Mucosa of descending colon (tissue), 3 donors: ENCODE results near the gene PRDX6. TPM values are rescaled to one million over a fixed set of nuclear protein-coding genes. Genes with fewer than 3 reads are reported as not detected.
A peak's percentile ranks its signal among the peaks of the same experiment; 100 is the strongest.

ENCODE experiments used
- ATAC-seq: fragments of 200-7000 bp; cut with Tn5 transposase; one replicate; pipeline ENCODE4 v1.9.1; 2020; ENCODE audit warnings: mild to moderate bottlenecking, moderate library complexity
- DNase-seq, 3 donors: peaks; one replicate each; pipeline ENCODE4 v3.0.0-alpha.2; 2020
- H3K36me3 ChIP-seq: fragments of 200-600 bp; one replicate; pipeline ENCODE4 v1.8.0; 2021; ENCODE audit warnings: low read depth, mild to moderate bottlenecking
- H3K4me1 ChIP-seq: fragments of 200-600 bp; one replicate; pipeline ENCODE4 v1.8.0; 2021; ENCODE audit warnings: low read depth, mild to moderate bottlenecking
- H3K4me3 ChIP-seq: fragments of 200-600 bp; one replicate; pipeline ENCODE4 v1.8.0; 2021; ENCODE audit warnings: mild to moderate bottlenecking
- H3K9me3 ChIP-seq: fragments of 200-600 bp; one replicate; pipeline ENCODE4 v1.8.0; 2021; ENCODE audit warnings: mild to moderate bottlenecking
- intact Hi-C, 2 donors: fragments of 100-400 bp; cut with DNase I in 1 of 2; cut with micrococcal nuclease in 1 of 2; formaldehyde crosslinking; loops; one replicate each; pipeline versions ENCODE4 v1.11.0 to v1.11.1; 2022; cut with DNase I, micrococcal nuclease
- total RNA-seq, 3 donors: library from RNA; stranded (reverse); fragmentation: NEBNext Ultra II Directional in 2 of 3; extraction: Animal tissue kit (Norgen Biotek cat#: 25700) in 2 of 3; gene quantifications; one replicate each; pipeline versions ENCODE4 v1.2.1 to v1.2.4, GENCODE V29; 2021 to 2023
- TF ChIP-seq, protein P1 (sequence below): fragments of 200-600 bp; IDR thresholded peaks from one replicate; pipeline ENCODE4 v1.8.0; 2022; ENCODE audit warnings: antibody characterized with exemption, mild to moderate bottlenecking
- donor health status: DM: no; HTN: no; CAD: no; lungs with moderate emphysema.
- donor health status: DM: no; HTN: no; CAD: no.
- donor health status: DM: no; HTN: yes; CAD: no.

PRDX6 gene
- total RNA-seq, 3 donors from 2014 or later = 398 to 884 (median 511) TPM

- peaks cover 5% of the 10 kb centered on the region for H3K4me1 ChIP-seq
- no peaks in the 10 kb centered on the region for H3K9me3 ChIP-seq
- no peak for DNase-seq
- intact Hi-C loops = no loop called here
- no peak for ATAC-seq
- TF ChIP-seq, protein P1, sequence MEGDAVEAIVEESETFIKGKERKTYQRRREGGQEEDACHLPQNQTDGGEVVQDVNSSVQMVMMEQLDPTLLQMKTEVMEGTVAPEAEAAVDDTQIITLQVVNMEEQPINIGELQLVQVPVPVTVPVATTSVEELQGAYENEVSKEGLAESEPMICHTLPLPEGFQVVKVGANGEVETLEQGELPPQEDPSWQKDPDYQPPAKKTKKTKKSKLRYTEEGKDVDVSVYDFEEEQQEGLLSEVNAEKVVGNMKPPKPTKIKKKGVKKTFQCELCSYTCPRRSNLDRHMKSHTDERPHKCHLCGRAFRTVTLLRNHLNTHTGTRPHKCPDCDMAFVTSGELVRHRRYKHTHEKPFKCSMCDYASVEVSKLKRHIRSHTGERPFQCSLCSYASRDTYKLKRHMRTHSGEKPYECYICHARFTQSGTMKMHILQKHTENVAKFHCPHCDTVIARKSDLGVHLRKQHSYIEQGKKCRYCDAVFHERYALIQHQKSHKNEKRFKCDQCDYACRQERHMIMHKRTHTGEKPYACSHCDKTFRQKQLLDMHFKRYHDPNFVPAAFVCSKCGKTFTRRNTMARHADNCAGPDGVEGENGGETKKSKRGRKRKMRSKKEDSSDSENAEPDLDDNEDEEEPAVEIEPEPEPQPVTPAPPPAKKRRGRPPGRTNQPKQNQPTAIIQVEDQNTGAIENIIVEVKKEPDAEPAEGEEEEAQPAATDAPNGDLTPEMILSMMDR = no peak
- no peak overlapping the region for H3K4me3 ChIP-seq
- no peaks in the 10 kb centered on the region for H3K36me3 ChIP-seq
These were observed 27.1 kb downstream of the PRDX6 start for GRCh38 chr1:173504268-173504667.

GRCh38 chr1:173505391-173505790, 28.3 kb downstream of the PRDX6 start:
- ATAC-seq (no peak), DNase-seq (no peak)
- H3K4me3 ChIP-seq = no peak overlapping the region
- TF ChIP-seq, protein P1 = no peak
- H3K9me3 ChIP-seq = no peaks in the 10 kb centered on the region
- intact Hi-C loops = no loop called here
- peaks cover 5% of the 10 kb centered on the region for H3K4me1 ChIP-seq
- no peaks in the 10 kb centered on the region for H3K36me3 ChIP-seq

- no peak overlapping the region for H3K4me3 ChIP-seq
- peak; percentile 96 for ATAC-seq
- peaks cover 5% of the 10 kb centered on the region for H3K4me1 ChIP-seq
- H3K9me3 ChIP-seq = no peaks in the 10 kb centered on the region
- intact Hi-C loops = loop anchor here in 1 of 2 donors (2.0 kb wide), 1 partner anchor 76 kb away; no protein-coding TSS in a partner anchor
- no peaks in the 10 kb centered on the region for H3K36me3 ChIP-seq
- TF ChIP-seq, protein P1 = peak; percentile 40
- peak; percentile 76 to 88 (median 83) for DNase-seq
These were observed 29.3 kb downstream of the PRDX6 start for GRCh38 chr1:173506437-173506836.

- DNase-seq (no peak), ATAC-seq (peak; percentile 66)
- Histone ChIP-seq H3K4me3 (no peak overlapping the region), H3K4me1 (peaks cover 5% of the 10 kb centered on the region), H3K9me3 (no peaks in the 10 kb centered on the region), H3K36me3 (no peaks in the 10 kb centered on the region)
- intact Hi-C loops = loop anchor here in 1 of 2 donors (2.0 kb wide), 1 partner anchor 77 kb away; no protein-coding TSS in a partner anchor
- TF ChIP-seq, protein P1 = no peak
These were observed 30.2 kb downstream of the PRDX6 start for GRCh38 chr1:173507205-173507846.

DNA sequence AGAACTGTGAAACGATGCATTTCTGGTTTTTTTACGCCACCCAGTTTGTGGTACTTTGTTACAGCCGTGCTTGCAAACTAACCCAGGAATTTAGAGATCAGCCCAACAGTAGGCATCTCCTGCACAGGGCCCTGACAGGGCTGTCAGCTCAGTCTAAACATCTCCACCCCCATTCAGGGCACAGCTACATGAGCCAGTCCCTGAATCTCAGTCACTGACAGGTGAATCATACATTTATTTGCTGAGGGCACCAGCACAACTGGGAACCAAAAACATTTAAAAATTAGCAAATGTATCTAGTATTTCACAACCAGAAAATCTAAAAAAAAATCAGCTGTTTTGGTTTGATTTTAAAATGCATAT, 30.7 kb downstream of the PRDX6 start:
- TF ChIP-seq, protein P1 = no peak
- peak; percentile 27 for ATAC-seq
- H3K9me3 ChIP-seq = no peaks in the 10 kb centered on the region
- peaks cover 5% of the 10 kb centered on the region for H3K4me1 ChIP-seq
- intact Hi-C loops = loop anchor here in 1 of 2 donors (2.0 kb wide), 1 partner anchor 77 kb away; no protein-coding TSS in a partner anchor
- H3K36me3 ChIP-seq = no peaks in the 10 kb centered on the region
- no peak overlapping the region for H3K4me3 ChIP-seq
- DNase-seq = no peak
